HFF-Myc (cell line): ENCODE measurements around the gene ABT1.

ENCODE experiments used
- DNase-seq: peaks from one replicate; pipeline ENCODE4 v3.0.0-alpha.2; 2011; ENCODE audit warnings: low read depth; ENCODE audit errors: extremely low read depth
- H3K4me3 ChIP-seq: replicated peaks from 2 replicates; pipeline ENCODE4 v1.5.1; 2011; ENCODE audit warnings: low read depth, mild to moderate bottlenecking, control low read depth, low read length
- TF ChIP-seq, protein P1 (sequence below): IDR thresholded peaks from 2 replicates; pipeline ENCODE4 v1.5.1; 2012; ENCODE audit warnings: mild to moderate bottlenecking, low read depth, low read length, control low read depth; ENCODE audit errors: missing control alignments

ABT1 gene

GRCh38 chr6:26595669-26596269, 984 bp upstream of the ABT1 start:
- peak; percentile 71 for DNase-seq
- TF ChIP-seq, protein P1, sequence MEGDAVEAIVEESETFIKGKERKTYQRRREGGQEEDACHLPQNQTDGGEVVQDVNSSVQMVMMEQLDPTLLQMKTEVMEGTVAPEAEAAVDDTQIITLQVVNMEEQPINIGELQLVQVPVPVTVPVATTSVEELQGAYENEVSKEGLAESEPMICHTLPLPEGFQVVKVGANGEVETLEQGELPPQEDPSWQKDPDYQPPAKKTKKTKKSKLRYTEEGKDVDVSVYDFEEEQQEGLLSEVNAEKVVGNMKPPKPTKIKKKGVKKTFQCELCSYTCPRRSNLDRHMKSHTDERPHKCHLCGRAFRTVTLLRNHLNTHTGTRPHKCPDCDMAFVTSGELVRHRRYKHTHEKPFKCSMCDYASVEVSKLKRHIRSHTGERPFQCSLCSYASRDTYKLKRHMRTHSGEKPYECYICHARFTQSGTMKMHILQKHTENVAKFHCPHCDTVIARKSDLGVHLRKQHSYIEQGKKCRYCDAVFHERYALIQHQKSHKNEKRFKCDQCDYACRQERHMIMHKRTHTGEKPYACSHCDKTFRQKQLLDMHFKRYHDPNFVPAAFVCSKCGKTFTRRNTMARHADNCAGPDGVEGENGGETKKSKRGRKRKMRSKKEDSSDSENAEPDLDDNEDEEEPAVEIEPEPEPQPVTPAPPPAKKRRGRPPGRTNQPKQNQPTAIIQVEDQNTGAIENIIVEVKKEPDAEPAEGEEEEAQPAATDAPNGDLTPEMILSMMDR, result peak; percentile 95
- H3K4me3 ChIP-seq, result peak overlapping the region; percentile 75

DNA sequence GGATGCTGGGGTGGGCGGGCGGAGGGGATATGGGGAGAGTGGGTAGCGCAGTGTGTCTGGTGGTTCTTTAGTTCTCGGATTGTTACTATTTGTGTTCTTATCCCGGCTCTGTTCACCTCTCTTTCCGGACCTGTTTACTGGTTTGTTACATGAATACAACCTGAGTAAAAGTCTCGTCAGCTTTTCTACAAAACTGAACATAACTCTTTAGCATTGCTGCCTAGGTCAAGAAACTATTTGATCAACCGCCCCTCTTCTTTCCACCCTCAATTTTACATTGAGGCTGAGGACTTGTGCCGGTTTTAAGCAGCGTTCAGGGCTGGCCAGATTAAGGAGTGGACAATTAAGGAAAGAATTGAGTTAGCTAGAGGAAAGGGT, 625 bp downstream of the ABT1 start:
- peak overlapping the region; percentile 75 for H3K4me3 ChIP-seq
- TF ChIP-seq, protein P1, result no peak
- no peak for DNase-seq

GRCh38 chr6:26597821-26598220, 1.1 kb downstream of the ABT1 start:
- no peak for DNase-seq
- H3K4me3 ChIP-seq, result peak overlapping the region; percentile 75
- TF ChIP-seq, protein P1, result no peak

GRCh38 chr6:26598267-26598666, 1.5 kb downstream of the ABT1 start:
- TF ChIP-seq, protein P1, result no peak
- DNase-seq, result no peak

GRCh38 chr6:26599134-26599533, 2.4 kb downstream of the ABT1 start:
- no peak for DNase-seq
- H3K4me3 ChIP-seq, result no peak overlapping the region
- TF ChIP-seq, protein P1, result no peak

More at GRCh38 chr6:26598267-26598666, 1.5 kb downstream of the ABT1 start:
- H3K4me3 ChIP-seq, result peak overlapping the region; percentile 75

GRCh38 chr6:26599591-26599990, 2.8 kb downstream of the ABT1 start:
- no peak overlapping the region for H3K4me3 ChIP-seq
- no peak for DNase-seq
- TF ChIP-seq, protein P1, result no peak

DNA sequence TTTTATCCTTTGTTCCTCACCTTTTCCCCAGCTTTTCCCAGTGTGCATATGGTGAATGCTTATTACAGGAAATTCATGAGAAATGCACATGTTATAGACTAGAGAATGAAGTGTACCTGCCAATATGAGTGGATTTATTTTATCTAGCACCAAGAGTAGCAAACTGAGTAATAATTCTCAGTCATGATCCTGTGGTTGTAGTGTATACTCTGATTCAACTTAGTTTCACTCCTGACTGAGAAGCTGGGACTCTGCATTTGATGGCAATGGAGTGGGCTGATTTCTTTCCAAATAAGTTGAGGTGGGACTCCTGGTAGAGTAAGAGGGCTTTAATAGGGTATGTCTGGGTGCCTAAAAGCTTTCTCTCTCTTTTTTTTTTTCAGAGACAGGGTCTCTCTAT, 4.0 kb downstream of the ABT1 start:
- TF ChIP-seq, protein P1, result no peak
- DNase-seq, result no peak
- H3K4me3 ChIP-seq, result no peak overlapping the region
